WTC11 (cell line): ENCODE data around the gene IL23A. TPM values are rescaled to one million over a fixed set of nuclear protein-coding genes. Genes with fewer than 3 reads are reported as not detected.

Experiments used
- ATAC-seq: fragments of 200-7000 bp; cut with Tn5 transposase; 2 replicates; pipeline ENCODE4 v1.10.0; 2021; ENCODE audit warnings: mild to moderate bottlenecking, moderate library complexity
- CTCF ChIA-PET: fragments of 300-600 bp; sonication (Branson Sonifier 250); formaldehyde crosslinking; loops from one replicate; lab custom pipeline; 2021; ENCODE audit warnings: antibody characterized with exemption; lab: Charles Lee
- POLR2A ChIA-PET: fragments of 350-600 bp; sonication (Branson Sonifier 250); formaldehyde crosslinking; loops from one replicate; lab custom pipeline; 2021; ENCODE audit warnings: antibody characterized with exemption; lab: Charles Lee
- DNase-seq: peaks from one replicate; pipeline ENCODE4 v3.0.0; 2021; ENCODE audit warnings: low spot score
- H3K27ac Mint-ChIP-seq: 2 replicates; pipeline ENCODE4 v1.8.0; 2021; ENCODE audit warnings: mixed read lengths
- H3K27me3 Mint-ChIP-seq: 2 replicates; pipeline ENCODE4 v1.8.0; 2021; ENCODE audit warnings: low read depth, mild to moderate bottlenecking, moderate library complexity, mixed read lengths
- H3K36me3 Mint-ChIP-seq: 2 replicates; pipeline ENCODE4 v1.8.0; 2021; ENCODE audit warnings: mixed read lengths
- H3K4me1 Mint-ChIP-seq: 2 replicates; pipeline ENCODE4 v1.8.0; 2022; ENCODE audit warnings: mixed read lengths
- H3K4me3 Mint-ChIP-seq: 2 replicates; pipeline ENCODE4 v1.8.0; 2021; ENCODE audit warnings: mild to moderate bottlenecking, moderate library complexity, mixed read lengths
- H3K9me3 Mint-ChIP-seq: 2 replicates; pipeline ENCODE4 v1.8.0; 2021; ENCODE audit warnings: mixed read lengths
- ARID4B ChIP-seq: sonication (generic); formaldehyde crosslinking; IDR thresholded peaks from 2 replicates; pipeline ENCODE4 v1.8.0; 2023; ENCODE audit warnings: missing genetic modification reagents, mild to moderate bottlenecking, borderline replicate concordance
- ATF1 ChIP-seq: sonication (generic); formaldehyde crosslinking; IDR thresholded peaks from 2 replicates; pipeline ENCODE4 v1.8.1; 2023; ENCODE audit warnings: mild to moderate bottlenecking, moderate library complexity, missing genetic modification reagents
- ERG ChIP-seq: fragments of 250-450 bp; sonication (Bioruptor Pico); IDR thresholded peaks from 2 replicates; pipeline ENCODE4 v1.8.0; 2021; ENCODE audit warnings: mild to moderate bottlenecking
- FOXK1 ChIP-seq: sonication (generic); formaldehyde crosslinking; IDR thresholded peaks from 2 replicates; pipeline ENCODE4 v1.8.0; 2022; ENCODE audit warnings: mild to moderate bottlenecking, moderate library complexity, missing genetic modification reagents
- MAX ChIP-seq: sonication (generic); formaldehyde crosslinking; IDR thresholded peaks from 2 replicates; pipeline ENCODE4 v1.8.0; 2022; ENCODE audit warnings: mild to moderate bottlenecking, missing genetic modification reagents
- MXD4 ChIP-seq: fragments of 250-450 bp; sonication (Bioruptor Pico); IDR thresholded peaks from 2 replicates; pipeline ENCODE4 v1.8.0; 2021; ENCODE audit warnings: mild to moderate bottlenecking, moderate library complexity, borderline replicate concordance
- PRDM15 ChIP-seq: sonication (generic); formaldehyde crosslinking; IDR thresholded peaks from 2 replicates; pipeline ENCODE4 v1.8.0; 2022; ENCODE audit warnings: missing genetic modification reagents
- PRRX2 ChIP-seq: fragments of 250-450 bp; sonication (Bioruptor Pico); IDR thresholded peaks from 2 replicates; pipeline ENCODE4 v1.8.0; 2021; ENCODE audit warnings: mild to moderate bottlenecking
- SMAD3 ChIP-seq: sonication (generic); formaldehyde crosslinking; IDR thresholded peaks from 2 replicates; pipeline ENCODE4 v1.8.0; 2022; ENCODE audit warnings: missing genetic modification reagents, mild to moderate bottlenecking, borderline replicate concordance
- TEAD1 ChIP-seq: sonication (generic); formaldehyde crosslinking; IDR thresholded peaks from 2 replicates; pipeline ENCODE4 v1.8.0; 2022; ENCODE audit warnings: mild to moderate bottlenecking, missing genetic modification reagents
- ZBTB21 ChIP-seq: sonication (generic); formaldehyde crosslinking; IDR thresholded peaks from 2 replicates; pipeline ENCODE4 v1.8.1; 2023; ENCODE audit warnings: mild to moderate bottlenecking, missing genetic modification reagents, borderline replicate concordance
- ZBTB43 ChIP-seq: sonication (generic); formaldehyde crosslinking; IDR thresholded peaks from 2 replicates; pipeline ENCODE4 v1.8.1; 2023; ENCODE audit warnings: mild to moderate bottlenecking, missing genetic modification reagents
- ZNF532 ChIP-seq: fragments of 250-450 bp; sonication (Bioruptor Pico); IDR thresholded peaks from 2 replicates; pipeline ENCODE4 v1.9.0; 2021; ENCODE audit warnings: mild to moderate bottlenecking, borderline replicate concordance
- total RNA-seq: library from RNA; stranded (reverse); gene quantifications from 3 replicates; pipeline ENCODE4 v1.2.3, GENCODE V29; 2021

IL23A gene
- total RNA-seq, 1 experiment from 2014 or later = 2.9 TPM

- peak; percentile 64; the same call in 1 of the 2 replicates for TF ChIP-seq MAX (CRISPR knock-in tag)
- peak; percentile 68; the same call in 1 of the 2 replicates for TF ChIP-seq ARID4B (CRISPR knock-in tag)
- TF ChIP-seq ATF1 (CRISPR knock-in tag) = no peak
- TF ChIP-seq MXD4 (CRISPR knock-in tag) = no peak
- peak; percentile 81; the same call in 1 of the 2 replicates for TF ChIP-seq ZBTB43 (CRISPR knock-in tag)
- TF ChIP-seq FOXK1 = 0 out of 2 replicates have a peak, but pooled peaks have one; percentile 25
- 0 out of 2 replicates have a peak, but pooled peaks have one; percentile 6 for TF ChIP-seq ZNF532 (CRISPR knock-in tag)
- TF ChIP-seq, all 79 proteins: peak for 15
These were observed 38.6 kb upstream of the IL23A start, which contains the start of gene CS (continued) for GRCh38 chr12:56299853-56300643.

GRCh38 chr12:56300644-56301464 is 37.8 kb upstream of the IL23A start:
- Mint-ChIP-seq H3K27me3 (no peaks in the 10 kb centered on the region), H3K4me3 (peak overlapping the region; percentile 92), H3K36me3 (peaks cover 23% of the 10 kb centered on the region), H3K27ac (peak overlapping the region; percentile 99), H3K4me1 (peaks cover 26% of the 10 kb centered on the region), H3K9me3 (no peaks in the 10 kb centered on the region)
- peak; percentile 8; the same call in 1 of the 2 replicates for ATAC-seq
- DNase-seq = no peak
- ChIA-PET CTCF (interaction anchor here (1.1 to 1.6 kb wide), 3 partner anchors 15 to 160 kb away, joined by 3 to 6 read pairs (median 4); partner anchors contain the start of genes CNPY2 and SMARCC2), POLR2A (interaction anchor here (0.9 to 2.3 kb wide), 3 partner anchors 15 to 79 kb away, joined by 3 to 6 read pairs (median 5); partner anchors contain the start of genes CNPY2, RNF41 and STAT2)
- TF ChIP-seq PRRX2 (no peak), ZBTB21 (CRISPR knock-in tag) (no peak), TEAD1 (CRISPR knock-in tag) (no peak), MAX (CRISPR knock-in tag) (no peak), ERG (CRISPR knock-in tag) (no peak), PRDM15 (CRISPR knock-in tag) (no peak), SMAD3 (CRISPR knock-in tag) (no peak)
